GM18861 (cell line): ENCODE results near the gene TNFSF11.
"Not testable (repeated sequence)": the region's sequence is repeated elsewhere in the genome, so short reads cannot be mapped to it uniquely, and the experiment has no call there.

Source experiments
- ATAC-seq: cut with Tn5 transposase; IDR thresholded peaks from one replicate; pipeline ENCODE4 v1.9.1; 2021; ENCODE audit not compliant: unreplicated experiment

TNFSF11 gene

DNA sequence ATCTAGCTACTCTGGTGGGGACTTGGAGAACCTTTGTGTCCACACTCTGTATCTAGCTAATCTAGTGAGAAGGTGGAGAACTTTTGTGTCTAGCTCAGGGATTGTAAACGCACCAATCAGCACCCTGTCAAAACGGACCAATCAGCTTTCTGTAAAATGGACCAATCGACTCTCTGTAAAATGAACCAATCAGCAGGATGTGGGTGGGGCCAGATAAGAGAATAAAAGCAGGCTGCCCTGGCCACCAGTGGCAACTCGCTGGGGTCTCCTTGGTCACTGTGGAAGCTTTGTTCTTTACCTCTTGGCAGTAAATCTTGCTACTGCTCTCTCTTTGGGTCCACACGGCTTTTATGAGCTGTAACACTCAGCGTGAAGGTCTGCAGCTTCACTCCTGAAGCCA, 13.6 kb upstream of the TNFSF11 start:
- not testable (repeated sequence) for ATAC-seq

DNA sequence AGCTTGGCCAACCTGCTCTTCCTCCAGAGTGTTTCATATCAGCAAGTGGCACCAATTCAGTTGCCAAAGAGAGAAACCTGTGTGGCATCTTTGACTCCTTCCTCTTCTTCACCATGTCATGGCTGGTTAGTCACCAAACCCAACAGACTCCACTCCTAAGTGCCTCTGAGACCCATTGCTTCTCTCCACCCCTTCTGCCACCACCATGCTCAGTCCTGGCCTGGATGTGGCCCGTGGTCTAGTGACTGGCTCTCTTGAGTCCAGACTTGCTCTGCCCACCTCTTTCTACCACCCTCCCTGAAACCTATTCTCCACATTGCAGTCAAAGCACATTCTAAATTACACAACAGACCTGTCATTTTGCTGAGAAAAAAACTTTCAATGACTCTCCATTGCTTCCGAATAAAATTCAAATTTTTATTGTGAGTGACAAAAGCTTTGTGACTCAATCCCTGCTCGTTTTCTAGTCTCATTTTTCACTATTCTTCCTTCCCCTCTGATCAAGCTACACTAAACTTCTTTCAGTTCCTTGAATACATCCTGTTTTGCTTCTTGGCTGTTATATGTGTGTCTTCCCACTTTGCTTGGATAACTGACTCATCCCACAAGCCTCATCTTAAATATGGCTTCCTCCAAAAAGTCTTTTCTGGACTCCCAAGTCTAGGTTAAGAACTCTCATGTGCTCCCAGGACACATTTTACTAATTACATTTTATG, 12.0 kb upstream of the TNFSF11 start:
- ATAC-seq = no peak

DNA sequence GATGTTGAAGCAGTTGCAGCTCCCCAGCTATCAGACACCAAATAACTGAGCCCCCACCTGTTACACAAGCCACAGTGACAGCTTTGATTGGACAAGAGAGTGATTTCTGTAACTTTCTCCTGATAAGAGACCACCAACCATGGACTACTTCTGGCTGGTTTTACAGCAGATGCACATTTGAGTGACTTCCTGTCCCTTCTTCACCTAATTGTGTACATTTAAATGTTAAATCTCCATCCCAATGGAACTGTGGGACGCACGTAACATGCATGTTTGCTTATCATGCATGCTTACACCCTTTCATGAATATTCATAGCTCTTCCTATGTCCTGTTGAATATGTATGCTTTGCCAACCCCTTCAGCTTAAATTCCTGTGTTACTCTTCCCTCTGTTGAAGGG, 6.0 kb upstream of the TNFSF11 start:
- no peak for ATAC-seq

DNA sequence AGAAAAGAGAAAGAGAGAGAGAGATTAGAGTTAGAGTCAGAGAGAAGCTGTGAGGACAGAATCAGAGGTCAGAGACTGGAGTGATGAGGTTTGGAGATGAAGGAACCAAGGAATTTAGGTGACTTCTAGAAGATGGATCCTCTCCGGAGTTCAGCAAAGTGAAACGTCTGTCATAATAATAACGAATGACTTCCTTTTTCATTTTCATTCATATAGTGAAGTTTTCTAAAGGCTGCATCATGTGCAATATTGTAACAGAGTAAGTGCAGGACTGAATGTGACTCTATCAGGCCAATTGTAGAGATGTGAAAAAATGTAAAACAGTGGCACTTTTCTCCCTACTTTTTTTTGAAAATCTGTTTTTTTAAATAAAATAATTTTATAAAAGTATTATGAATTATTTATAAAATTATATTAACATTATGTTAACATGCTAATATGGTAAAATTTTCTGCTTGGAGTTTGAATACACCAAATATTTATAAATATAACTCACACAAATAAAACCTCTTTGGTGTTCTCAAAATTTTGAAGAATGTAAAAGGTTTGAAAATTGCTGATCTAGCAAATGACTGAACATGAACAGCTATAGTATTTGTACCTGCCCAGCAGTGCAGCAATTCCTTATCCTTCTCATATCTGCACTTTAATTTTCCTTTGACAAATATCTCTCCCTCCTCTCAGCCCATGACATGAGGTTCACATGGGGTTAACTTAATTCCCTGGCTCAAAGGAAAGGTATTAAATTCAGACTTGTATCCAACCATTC, 4.2 kb upstream of the TNFSF11 start:
- ATAC-seq = no peak

DNA sequence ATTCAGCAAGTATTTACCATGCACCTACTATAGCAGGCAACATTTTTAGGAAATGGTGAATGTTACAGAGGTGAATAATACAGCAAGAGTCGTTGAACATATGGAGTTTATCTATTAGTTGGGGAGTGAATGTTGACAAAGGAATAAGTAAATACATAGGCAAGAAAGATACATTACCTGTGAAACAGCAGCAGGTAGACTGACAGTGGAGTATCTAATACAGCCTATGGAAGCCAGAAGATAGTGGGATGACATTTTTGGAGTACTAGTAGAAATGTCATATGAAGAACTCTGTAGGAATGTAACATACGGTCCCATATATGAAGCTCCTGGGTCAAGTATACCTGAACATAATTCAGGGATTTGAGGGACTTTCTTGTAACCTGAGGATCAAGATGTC, 2.1 kb upstream of the TNFSF11 start:
- ATAC-seq = no peak

DNA sequence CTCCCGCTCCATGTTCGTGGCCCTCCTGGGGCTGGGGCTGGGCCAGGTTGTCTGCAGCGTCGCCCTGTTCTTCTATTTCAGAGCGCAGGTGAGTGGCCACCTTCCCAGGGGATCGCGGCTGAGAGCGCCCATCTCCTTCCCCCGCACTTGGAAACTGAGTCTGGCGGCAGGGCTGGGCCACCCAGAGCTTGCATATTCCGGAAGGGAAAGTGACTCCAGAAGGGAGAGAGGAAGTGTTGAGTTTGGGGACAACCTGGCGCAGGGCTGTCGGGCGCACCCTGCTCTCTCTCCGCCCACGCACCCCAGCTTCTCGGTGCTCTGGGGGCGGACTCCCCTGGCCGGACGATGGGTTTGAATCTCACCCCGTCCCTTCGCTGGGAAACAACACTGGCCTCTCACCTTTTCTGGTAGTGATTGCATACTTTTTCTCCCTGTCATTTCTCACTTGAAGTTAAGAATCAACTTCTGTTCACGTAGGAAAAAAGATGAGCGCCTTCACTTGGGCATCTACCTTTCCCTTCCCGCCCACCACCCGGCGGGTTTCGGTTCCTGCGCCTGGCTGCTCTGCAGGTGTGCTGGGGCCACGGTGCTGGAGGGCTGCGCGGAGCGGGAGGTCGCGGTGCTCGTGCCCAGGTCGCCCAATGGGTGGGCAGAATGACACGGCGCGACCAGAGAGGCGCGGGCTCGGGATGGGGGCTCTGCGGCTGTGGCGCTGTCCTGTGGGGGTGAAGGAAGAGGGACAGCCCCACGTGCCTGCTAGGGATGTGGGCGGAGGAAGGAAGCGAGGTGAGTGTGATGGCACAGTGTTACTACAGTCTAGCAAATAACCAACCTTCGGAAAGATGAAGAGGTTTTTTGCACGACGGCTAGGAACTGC, 721 bp downstream of the TNFSF11 start:
- peak; percentile 62 for ATAC-seq

DNA sequence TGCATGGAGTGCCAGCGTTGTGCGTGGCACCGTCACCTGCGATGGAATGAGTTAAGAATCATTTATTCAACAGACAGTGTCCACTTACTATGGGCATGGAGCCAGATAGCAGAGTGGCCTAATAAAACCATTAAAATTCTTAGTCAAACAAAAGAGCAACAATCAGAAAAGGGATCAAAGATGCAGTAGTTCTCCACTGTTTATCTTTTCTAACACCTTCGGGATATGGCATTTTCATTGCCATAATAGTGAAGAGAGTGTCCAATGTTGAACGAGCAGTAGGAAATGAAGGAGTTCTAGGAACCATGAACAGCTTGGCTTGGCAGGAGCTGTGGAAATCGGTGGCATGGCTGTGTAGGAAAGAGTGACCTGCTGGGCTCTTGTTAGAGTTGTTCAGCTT, 2.0 kb downstream of the TNFSF11 start:
- ATAC-seq = no peak

DNA sequence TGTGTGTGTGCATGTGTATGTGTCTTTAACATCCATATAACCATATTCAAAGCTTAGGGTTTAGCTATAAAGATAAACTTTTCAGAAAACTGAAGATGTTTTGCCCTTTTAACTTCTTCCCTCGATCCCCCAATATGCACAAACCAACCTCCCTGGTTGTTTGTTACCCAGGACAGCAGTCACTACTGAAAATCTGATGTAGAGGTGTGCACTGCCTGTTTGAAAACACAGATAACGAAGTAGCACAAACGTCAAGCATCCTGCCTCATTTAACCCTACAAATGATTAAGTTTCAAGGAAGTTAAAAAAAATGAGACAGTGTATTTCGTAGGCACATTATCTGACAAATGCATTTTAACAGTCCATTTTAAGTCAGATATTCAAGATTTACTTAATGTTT, 3.6 kb downstream of the TNFSF11 start:
- ATAC-seq = no peak

DNA sequence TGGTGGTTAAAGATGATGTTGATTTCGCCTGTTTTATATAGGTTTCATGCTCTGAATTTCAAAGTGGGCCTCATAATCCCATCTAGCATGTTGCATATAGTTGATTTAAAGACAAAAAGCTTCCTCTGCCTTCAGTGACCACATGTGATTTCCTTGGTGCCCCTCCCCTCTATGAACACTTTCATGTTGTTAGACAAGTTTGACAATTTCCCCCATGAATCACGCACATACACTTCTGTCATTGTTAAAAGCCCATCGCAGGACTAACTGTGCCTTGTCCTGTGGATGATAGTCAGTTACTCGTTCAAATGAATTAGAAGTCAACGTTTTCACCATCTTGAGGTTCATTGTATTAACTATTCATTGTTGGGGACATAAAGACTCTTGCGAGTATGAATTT, 6.7 kb downstream of the TNFSF11 start:
- no peak for ATAC-seq

DNA sequence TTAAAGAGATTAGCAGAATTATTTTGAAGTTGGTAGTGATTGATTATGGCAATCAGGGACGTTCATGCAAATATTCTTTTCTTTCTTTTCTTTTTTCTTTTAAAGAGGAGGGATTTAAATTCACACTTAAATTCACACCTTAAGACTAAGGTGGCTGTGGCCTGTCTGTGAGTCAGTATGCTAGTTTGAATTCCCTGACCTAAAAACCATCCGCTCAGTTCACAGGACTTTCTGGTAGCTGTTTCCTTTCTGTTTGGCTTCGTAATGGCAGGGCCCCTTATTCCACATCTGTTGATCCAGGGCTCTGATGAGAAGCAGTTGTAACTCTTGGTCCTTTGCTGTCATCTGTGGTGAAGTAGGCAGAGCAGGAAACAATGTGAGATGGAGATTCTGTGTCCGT, 7.5 kb downstream of the TNFSF11 start:
- no peak for ATAC-seq

DNA sequence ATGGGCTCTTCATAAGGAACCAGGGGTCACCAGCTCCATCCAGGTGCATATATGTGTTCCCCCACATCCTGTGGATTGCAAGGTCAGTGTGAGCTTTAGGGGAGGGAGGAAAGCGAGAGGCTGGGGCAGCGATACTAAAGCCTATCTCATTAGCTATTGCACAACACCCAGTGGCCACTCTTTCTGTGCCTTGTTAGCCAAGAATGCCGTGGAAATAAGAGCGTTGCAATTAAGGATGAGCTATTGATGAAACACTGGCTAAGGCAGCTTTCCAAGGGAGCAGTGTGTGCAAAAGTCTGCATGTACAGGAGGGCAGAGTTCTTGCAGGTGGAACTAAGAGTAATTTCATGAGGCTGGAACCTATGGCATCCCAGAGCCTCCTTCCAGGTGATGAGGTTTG, 17.6 kb downstream of the TNFSF11 start:
- ATAC-seq = no peak

DNA sequence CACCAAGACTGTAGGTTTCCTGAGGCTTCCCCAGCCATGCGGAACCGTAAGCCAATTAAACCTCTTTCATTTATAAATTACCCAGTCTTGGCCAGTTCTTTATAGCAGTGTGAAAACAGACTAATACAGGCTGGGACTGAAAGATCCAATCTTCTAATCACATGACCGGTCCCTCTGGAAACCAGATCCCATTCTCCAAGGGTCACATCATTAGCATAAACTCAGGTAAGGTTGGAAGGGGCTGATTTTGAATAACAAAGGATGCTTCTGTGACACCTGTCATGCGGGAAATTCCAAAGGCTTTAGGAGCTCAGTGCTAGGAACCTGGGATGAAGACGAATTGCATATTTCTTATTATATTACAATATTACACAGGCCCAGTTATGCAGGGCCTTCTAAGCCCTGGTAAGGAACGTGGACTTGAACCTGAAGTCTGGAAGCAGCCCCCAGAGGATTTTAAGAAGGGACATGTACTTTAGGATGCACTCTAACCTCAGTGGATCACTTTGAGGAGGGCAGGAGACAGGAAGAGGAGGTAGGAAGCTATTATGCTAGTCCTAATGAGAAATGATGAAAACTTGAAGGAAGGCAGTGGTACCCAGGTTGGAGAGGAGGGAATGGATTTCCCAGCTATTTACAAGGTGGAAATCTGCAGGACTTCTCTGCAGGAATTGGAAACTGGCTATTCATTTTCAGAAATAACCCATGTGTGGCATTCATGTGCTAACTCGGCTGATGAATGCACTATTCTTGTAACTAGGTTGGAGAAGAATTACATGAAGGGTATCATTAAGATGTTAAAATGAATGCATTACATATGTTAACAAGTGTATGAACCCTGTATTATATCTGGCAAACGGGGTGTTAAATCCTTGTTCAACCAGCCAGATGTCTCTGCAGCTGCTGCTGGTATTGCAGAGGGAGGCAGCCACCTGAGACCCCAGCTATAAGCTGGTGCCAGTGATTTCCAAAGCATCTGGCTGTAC, 19.3 kb downstream of the TNFSF11 start:
- no peak for ATAC-seq

DNA sequence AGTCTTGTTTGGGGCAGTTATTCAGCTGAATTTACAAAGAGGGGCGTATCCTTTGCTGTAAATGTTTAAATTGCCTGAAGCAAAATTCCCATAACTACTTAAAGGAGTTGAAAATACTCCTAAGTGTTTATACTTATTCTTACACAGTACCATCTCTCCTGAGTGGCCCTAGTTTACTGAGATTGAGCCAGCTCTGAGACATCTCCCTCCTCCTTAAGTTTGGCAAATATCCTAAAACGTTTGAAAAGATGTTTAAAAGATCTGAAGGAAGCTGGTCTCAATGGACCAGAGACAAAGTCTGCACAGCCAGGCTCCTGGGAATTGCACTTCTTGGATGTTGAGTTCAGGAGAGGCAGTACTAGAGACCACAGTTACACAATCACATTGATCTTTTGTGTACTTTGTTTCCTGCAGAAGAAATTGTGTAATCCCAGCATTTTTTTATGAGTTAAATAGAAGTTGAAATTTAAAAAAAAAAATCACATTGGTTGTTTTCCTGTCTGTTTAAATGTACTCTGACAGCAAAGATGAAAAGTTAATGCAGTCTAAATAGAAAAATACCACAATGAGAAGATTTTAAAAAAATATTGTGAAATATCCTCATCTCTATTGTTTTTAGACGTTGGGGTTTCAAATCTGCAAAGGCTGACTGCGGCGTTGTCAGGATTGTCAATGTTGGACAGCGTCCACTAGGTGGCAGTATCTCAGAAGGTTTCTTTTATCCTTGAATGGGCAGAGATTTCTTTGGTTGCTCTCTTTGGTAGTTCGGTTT, 20.7 kb downstream of the TNFSF11 start:
- ATAC-seq = peak; percentile 57

DNA sequence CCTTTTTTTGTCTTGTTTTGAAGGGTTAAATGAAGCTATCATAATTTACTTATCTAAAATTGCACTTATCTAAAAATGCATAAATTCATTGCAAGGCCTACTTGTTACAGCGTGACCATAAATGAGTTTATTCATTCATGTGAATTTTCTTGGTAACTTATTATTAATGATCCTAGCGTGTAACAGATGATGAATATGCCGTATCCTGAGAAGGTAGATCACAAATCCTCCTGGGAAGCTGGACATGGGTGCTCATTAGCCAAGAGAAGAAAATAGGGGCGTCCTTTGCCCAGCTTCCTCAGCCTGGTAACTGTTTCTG, 21.3 kb downstream of the TNFSF11 start:
- ATAC-seq = peak; percentile 12

DNA sequence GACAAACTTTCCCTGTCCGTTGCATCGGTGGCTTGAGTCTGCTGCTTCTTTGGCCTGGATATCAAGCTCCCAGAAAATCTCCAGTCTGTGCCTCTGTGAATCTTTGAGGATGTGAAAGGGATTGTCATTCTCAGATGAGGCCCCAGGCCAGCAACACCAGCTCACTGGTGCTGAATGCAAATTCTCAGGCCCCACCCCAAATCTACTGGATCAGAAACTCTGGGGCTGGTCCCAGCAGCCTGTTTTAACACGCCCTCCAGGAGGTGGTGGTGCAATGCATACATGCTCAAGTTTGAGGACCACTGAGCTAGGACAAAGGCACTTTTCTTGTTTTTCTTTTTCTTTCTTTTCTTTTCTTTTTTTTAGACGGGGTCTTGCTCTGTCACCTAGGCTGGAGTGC, 23.6 kb downstream of the TNFSF11 start:
- ATAC-seq = no peak

DNA sequence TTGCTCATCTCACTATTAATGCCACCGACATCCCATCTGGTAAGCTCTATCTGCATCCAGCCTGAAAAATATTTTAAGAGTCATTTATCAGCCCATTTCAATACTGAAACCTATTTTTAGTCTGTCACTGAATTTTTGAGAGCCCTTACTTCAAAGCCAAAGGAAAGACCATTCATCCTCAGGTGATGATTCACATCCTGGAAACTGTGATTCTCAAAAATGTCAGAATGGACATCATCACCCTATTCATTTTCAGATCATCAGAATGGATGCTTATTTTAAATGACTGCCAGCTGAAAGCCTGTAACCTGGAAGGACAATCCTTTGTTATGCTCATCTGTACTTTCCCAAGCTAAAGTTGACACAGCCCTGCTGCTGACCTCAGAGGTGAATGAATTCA, 27.0 kb downstream of the TNFSF11 start:
- ATAC-seq = no peak

DNA sequence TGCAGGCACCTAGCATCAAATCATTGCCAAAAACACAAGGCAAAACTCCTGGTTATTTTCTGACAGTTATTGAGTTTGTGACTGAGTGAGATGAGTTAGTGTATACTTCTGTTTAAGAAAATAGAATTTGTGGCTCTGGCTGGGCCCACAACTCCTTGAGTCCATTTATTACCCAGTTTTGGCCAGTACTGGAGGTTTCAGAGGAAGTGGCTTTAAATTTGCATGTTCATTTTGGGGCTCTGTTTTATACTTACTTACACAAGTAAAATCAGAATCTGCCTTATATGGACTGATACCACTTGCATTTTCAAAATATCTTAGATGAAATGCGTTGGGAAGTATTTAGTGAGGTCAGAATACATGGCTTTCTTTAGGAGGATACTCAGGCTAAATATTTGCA, 29.0 kb downstream of the TNFSF11 start:
- peak; percentile 87 for ATAC-seq

DNA sequence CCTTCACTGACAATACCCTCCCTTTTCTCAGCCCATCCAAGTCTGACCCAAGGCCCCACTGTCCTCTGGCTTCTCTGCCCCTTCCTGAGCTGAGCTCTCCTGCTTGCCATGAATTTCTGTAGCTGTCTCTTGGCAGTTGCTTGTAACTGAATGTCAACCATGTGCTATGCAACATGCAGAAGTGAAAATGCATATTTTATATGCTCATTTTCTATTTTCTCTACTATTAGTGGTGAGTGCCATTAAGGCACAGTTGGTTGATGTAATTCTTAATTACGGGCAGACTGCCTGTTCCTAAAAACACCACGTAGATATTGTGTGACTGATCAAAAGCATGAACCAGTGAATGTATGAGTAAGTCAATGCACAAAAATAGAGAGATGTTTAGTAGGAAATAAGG, 29.6 kb downstream of the TNFSF11 start:
- ATAC-seq = no peak

DNA sequence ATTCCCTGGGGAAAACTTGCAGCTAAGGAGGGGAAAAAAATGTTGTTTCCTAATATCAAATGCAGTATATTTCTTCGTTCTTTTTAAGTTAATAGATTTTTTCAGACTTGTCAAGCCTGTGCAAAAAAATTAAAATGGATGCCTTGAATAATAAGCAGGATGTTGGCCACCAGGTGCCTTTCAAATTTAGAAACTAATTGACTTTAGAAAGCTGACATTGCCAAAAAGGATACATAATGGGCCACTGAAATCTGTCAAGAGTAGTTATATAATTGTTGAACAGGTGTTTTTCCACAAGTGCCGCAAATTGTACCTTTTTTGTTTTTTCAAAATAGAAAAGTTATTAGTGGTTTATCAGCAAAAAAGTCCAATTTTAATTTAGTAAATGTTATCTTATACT, 33.6 kb downstream of the TNFSF11 start:
- ATAC-seq = no peak

DNA sequence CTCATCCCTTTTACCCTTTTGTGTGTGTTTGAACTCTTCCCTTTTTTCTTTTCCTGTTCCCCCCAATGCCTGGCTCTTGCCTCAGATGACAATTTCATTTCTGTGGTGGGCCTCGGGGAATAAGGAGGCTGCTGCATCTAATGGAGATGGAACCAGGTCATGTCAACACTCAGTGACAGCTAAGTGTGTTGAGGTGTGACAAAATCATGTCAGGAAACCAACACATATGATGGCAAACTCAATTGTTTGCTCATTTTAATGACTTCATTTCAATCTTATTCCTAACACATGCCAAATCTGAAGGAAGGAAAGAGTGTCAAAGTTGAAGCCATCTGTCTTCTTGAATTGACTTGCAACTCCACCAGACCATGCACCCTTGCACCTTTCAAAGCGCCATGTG, 36.7 kb downstream of the TNFSF11 start:
- no peak for ATAC-seq
